Measurements from ENCODE around the gene SLC9B1.
A peak's percentile ranks its signal among the peaks of the same experiment; 100 is the strongest.
"Not testable (repeated sequence)": the region's sequence is repeated elsewhere in the genome, so short reads cannot be mapped to it uniquely, and the experiment has no call there.

The SLC9B1 gene

GRCh38 chr4:102878349-102878748 lies 141.2 kb downstream of the SLC9B1 start:
- not testable (repeated sequence) for DNase-seq (ENCODE audit: low read depth)

DNA sequence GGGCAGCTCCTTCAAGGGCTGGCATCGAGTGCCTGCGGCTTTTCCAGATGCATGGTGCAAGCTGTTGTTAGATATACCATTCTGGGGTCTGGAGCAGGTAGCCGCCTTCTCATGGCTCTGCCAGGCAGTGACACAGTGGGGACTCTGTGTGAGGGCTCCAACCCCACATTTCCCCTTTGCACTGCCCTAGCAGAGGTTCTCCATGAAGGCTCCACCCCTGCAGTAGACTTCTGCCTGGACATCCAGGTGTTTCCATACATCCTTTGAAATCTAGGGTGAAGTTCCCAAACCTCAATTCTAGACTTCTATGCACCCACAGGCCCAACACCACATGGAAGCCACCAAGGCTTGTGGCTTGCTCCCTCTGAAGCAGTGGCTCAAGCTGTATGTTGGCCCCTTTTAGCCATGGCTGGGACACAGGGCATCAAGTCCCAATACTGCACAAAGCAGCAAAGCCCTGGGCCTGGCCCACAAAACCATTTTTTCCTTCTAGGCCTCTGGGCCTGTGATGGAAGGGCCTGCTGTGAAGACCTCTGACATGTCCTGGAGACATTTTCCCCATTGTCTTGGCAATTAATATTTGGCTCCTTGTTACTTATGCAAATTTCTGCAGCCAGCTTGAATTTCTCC lies 141.9 kb downstream of the SLC9B1 start:
- not testable (repeated sequence) for DNase-seq (ENCODE audit: low read depth)

GRCh38 chr4:102871772-102872171 lies 147.7 kb downstream of the SLC9B1 start:
- DNase-seq (ENCODE audit: low read depth) = no peak

- DNase-seq (ENCODE audit: low read depth) = peak; percentile 74
Measured at GRCh38 chr4:102869569-102870197, 149.8 kb downstream of the SLC9B1 start.

DNA sequence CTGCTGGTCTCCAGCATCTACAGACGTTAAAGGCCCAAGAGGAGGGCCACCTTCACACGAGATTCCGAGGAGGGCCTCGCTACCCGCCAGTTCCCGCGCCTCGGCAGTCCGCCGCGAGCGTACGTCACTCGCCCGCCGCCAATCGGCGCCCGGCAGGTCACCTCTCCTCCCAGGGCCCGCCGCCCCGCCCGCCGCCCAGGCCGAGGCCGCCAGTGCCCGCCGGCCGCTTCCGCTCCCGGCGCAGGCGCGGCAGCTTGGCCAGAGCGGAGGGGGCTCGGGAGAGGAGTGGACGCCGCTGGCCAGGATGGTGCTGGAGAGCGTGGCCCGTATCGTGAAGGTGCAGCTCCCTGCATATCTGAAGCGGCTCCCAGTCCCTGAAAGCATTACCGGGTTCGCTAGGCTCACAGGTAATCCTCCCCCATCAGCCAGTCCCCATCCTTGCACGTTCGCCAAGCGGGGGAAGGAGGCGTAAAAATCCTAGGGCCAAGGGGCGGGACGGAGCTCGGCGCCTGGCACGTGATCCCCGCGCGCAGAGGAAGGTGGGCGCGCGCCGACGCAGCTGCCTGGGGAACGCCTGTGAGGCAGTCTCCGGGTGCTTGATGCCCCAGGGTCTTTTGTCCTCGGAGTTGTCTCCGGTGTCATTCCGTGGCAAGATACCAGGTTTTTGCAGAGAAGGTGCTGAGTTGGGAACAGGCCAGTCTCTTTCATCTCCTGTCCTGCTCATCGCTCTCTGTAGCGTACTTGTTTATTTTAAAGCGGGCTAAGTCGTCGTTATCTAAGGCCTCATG lies 150.5 kb downstream of the SLC9B1 start, which contains the start of gene CISD2:
CISD2 (plus strand) TSS at position 212 of the 788 bp plus-strand sequence; CDS start at position 305, 93 bp downstream.
- peak; percentile 85 for DNase-seq (ENCODE audit: low read depth)

- DNase-seq (ENCODE audit: low read depth) = no peak
Measured at GRCh38 chr4:102868153-102868780, 151.2 kb downstream of the SLC9B1 start.

DNA sequence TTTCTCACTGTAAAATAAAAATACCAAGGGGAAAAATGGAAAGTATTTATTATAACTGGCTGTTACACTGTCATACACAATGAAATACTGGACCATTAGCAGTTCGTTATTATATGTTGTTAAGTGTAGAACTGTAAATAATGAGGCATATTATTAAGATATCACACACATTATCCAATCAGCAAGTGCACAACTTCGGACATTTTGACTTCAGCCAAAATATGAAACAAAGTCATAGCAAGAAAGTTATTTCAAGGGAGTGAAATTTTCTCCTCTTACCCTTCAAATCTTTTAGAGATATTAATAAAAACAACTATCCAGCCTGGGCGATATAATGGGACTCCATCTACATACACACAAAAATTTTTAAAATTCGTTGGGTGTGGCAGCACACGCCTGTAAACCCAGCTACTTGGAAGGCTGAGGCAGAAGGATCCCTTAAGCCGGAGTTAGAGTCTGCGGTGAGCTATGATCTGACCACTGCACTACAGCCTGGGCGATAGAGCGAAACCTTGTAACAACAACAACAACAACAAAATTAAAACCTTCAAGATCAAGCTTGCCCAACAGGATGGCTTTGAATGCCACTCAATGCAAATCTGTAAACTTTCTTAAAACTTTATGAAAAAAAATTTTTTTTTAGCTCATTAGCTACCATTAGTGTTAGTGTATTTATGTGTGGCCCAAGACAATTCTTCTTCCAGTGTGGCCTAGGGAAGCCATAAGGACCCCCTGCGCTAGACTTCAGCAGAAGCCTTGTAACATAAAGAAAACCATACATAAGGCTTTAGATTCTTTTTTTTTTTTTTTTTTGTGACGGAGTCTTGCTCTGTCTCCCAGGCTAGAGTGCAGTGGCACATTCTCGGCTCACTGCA lies 152.0 kb downstream of the SLC9B1 start:
- no peak for DNase-seq (ENCODE audit: low read depth)

DNA sequence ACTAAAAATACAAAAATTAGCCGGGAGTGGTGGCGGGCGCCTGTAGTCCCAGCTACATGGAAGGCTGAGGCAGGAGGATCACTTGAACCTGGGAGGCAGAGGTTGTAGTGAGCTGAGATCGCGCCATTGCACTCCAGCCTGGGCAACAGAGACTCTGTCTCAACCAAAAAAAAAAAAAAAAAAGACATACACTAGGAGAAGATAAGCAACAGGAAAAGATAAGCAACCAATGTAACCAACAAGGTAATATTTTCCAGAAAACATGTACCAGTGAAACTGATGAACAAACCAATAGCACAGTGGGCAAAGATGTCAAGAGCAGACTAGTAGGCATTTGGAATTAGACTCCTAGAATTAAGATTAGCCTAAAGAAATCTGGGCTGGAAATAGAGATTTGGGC lies 154.2 kb downstream of the SLC9B1 start:
- not testable (repeated sequence) for DNase-seq (ENCODE audit: low read depth)

- DNase-seq (ENCODE audit: low read depth) = no peak
Measured at GRCh38 chr4:102862747-102863146, 156.8 kb downstream of the SLC9B1 start.

DNA sequence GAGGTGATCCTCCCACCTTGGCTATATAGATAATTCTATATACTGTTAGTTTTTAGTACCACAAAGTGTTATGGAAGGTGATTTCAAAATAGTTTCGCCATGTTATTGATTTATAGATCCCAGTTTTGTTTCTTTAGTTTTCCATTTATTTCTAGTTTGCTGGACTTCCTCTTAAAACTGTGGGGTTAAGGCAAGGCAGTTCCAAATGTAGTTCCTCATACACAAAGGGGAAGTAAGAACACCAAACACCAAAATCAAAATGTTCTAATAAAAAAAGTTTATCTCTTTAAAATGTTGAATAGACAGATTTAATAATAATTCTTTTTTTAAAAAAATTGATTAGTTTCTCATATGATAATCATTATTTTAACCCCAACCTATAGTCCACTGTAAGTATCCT lies 157.5 kb downstream of the SLC9B1 start:
- no peak for DNase-seq (ENCODE audit: low read depth)

DNA sequence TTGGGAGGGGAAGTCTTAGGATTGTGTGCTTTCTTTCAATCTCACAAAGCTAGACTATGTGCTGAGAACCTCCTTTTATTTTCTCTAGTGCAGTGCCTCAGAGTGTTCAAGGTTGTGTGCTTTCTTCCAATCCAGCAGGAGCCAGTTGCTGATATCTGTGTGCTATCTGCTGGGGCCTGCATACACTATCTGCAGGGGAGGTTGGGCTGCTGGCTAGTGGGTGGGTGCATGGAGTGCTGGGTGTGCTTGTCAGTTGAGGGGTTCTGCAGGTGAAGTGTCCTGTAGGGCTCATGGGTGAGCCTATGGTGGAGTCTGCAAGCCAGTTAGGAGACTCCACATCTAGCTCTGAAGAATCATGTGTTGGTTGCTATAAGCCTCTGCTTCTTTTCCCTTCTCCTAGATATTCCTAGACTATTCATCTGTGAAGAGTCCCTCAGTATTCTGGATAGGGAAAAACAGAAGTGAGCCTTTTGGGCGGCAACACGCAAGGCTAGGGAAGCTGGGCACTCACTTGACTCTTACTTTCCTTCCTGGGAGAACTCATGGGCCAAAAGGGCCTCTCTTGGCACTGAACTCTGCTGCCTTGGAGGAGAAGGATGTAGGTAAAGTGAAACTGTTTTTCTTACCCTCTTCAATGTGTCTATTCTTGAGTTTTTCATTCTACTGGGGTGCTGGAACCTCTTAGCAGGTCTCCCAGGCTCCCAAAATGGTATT lies 158.7 kb downstream of the SLC9B1 start:
- DNase-seq (ENCODE audit: low read depth) = no peak

GRCh38 chr4:102858828-102859464 lies 160.6 kb downstream of the SLC9B1 start:
- no peak for DNase-seq (ENCODE audit: low read depth)

All from stimulated activated CD4-positive, alpha-beta T cell treated with anti-CD3 and anti-CD28 coated beads, Interleukin-2, amount 100 ng/mL, for 4 hours (primary cell).